A673 (cell line): Measurements from ENCODE around the gene ECHS1. TPM values are rescaled to one million over a fixed set of nuclear protein-coding genes. Genes with fewer than 3 reads are reported as not detected.
"Not testable (repeated sequence)": the region's sequence is repeated elsewhere in the genome, so short reads cannot be mapped to it uniquely, and the experiment has no call there.

Source experiments
- BruUV-seq: library from RNA; stranded (reverse); fragments of 400-500 nt; replicated peaks from 2 replicates; lab custom pipeline; 2021; lab: Mats Ljungman, UMichigan
- CTCF ChIA-PET: fragments of 300-600 bp; sonication (Branson Sonifier 250); formaldehyde crosslinking; loops from one replicate; lab custom pipeline; 2022; ENCODE audit warnings: antibody characterized with exemption; lab: Charles Lee
- POLR2A ChIA-PET: fragments of 300-600 bp; sonication (Branson Sonifier 250); formaldehyde crosslinking; loops from one replicate; lab custom pipeline; 2022; ENCODE audit warnings: antibody characterized with exemption; ENCODE audit not compliant: low non-redundant PET; lab: Charles Lee
- DNase-seq: peaks from one replicate; pipeline ENCODE4 v3.0.0-alpha.2; 2015; ENCODE audit warnings: low spot score
- H3K27ac ChIP-seq: fragments of 200-600 bp; sonication (generic); 2 replicates; pipeline ENCODE4 v1.5.1; 2016; ENCODE audit warnings: mixed run types, low read depth, mild to moderate bottlenecking, mixed read lengths, antibody characterized with exemption, low read length; ENCODE audit not compliant: poor library complexity, severe bottlenecking
- H3K27me3 ChIP-seq: fragments of 200-600 bp; sonication (generic); replicated peaks from 2 replicates; pipeline ENCODE4 v1.6.1; 2017; ENCODE audit warnings: mixed run types, low read depth, mild to moderate bottlenecking, mixed read lengths, antibody characterized with exemption, low read length; ENCODE audit not compliant: insufficient read depth, poor library complexity
- H3K36me3 ChIP-seq: fragments of 200-600 bp; sonication (generic); 2 replicates; pipeline ENCODE4 v1.6.1; 2016; ENCODE audit warnings: mixed run types, mild to moderate bottlenecking, mixed read lengths, antibody characterized with exemption, low read length; ENCODE audit not compliant: insufficient read depth, poor library complexity, severe bottlenecking
- H3K4me1 ChIP-seq: fragments of 200-600 bp; sonication (generic); 2 replicates; pipeline ENCODE4 v1.6.1; 2017; ENCODE audit warnings: mixed run types, mild to moderate bottlenecking, mixed read lengths, antibody characterized with exemption, low read length; ENCODE audit not compliant: insufficient read depth, poor library complexity, severe bottlenecking
- H3K4me3 ChIP-seq: fragments of 200-600 bp; sonication (generic); 2 replicates; pipeline ENCODE4 v1.5.1; 2016; ENCODE audit warnings: low read depth, mixed run types, mild to moderate bottlenecking, mixed read lengths, low read length; ENCODE audit not compliant: poor library complexity, severe bottlenecking
- H3K9me3 ChIP-seq: fragments of 200-600 bp; sonication (generic); 2 replicates; pipeline ENCODE4 v1.6.1; 2016; ENCODE audit warnings: mixed run types, low read depth, mild to moderate bottlenecking, mixed read lengths, antibody characterized with exemption, low read length; ENCODE audit not compliant: poor library complexity, severe bottlenecking
- CTCF ChIP-seq: fragments of 300-800, 200-600 bp; sonication (generic); conservative IDR thresholded peaks from 2 replicates; pipeline ENCODE4 v1.5.1; 2017; ENCODE audit warnings: low read depth, mild to moderate bottlenecking, antibody characterized with exemption, low read length, moderate library complexity, mixed read lengths
- EZH2 ChIP-seq: fragments of 200-600 bp; sonication (generic); IDR thresholded peaks from 2 replicates; pipeline ENCODE4 v1.6.1; 2017; ENCODE audit warnings: borderline replicate concordance, low read depth, mild to moderate bottlenecking, mixed read lengths, antibody characterized with exemption, low read length; ENCODE audit not compliant: poor library complexity, severe bottlenecking
- intact Hi-C: fragments of 100-400 bp; cut with micrococcal nuclease; formaldehyde crosslinking; loops from one replicate; pipeline ENCODE4 v1.10.0; 2022; ENCODE audit not compliant: unreplicated experiment
- total RNA-seq: library from RNA; stranded (reverse); gene quantifications from 2 replicates; pipeline ENCODE4 v1.2.3, GENCODE V29; 2021

The ECHS1 gene
- total RNA-seq, 1 experiment from 2014 or later = 96.3 TPM

DNA sequence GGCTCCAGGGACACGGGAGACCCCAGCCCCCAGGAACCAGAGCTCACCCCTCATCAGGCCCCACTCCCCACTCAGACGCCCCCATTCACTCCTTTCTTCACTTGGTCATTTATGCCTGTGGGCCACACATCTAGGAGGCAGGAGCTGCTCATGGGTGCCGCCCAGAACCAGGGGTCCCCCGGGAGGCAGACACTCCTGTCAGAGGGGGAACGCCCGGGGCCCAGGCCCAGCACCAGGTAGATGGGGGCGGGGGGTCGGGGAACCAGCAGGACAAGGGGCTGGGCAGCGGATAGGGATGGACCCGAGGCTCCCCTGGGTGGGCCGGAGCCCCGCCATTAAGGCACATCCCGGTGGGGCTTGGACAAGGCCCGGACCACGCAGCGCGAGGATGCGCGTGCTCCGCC is 48.3 kb downstream of the ECHS1 start:
- POLR2A ChIA-PET = no interaction called here

DNA sequence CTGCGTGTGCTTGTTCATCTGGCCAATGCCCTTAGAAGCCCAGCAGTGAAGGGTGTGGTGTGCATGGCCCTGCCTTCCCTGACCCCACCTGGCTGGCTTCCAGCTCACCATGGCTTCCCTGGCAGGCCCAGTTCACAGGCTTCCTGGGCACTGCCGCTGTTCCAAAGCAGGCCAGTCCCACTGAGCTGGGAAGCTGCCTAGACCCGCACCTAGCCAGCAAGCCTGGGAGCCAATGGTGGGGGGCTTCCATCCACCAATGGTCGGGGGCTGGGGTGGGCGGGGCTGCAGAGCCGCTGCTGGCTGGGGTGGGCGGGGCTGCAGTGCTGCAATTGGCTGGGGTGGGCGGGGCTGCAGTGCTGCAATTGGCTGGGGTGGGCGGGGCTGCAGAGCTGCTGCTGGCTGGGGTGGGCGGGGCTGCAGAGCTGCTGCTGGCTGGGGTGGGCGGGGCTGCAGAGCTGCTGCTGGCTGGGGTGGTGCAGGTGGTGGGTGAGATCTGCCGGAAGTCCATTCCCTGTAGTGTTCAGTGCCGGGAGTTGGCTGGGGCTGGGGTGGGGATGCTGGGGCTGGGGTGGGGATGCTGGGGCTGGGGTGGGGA is 48.9 kb downstream of the ECHS1 start:
- POLR2A ChIA-PET = no interaction called here
- intact Hi-C loops = no loop called here
- CTCF ChIA-PET = interaction anchor here (0.6 kb wide), 2 partner anchors 37 to 47 kb away, joined by 3 to 4 read pairs; no protein-coding TSS in a partner anchor
- BruUV-seq = no TSS peak
- Histone ChIP-seq H3K27me3 (peaks cover 15% of the 10 kb centered on the region), H3K4me1 (peaks cover 11% of the 10 kb centered on the region), H3K36me3 (no peaks in the 10 kb centered on the region), H3K4me3 (peak overlapping the region; percentile 26), H3K9me3 (no peaks in the 10 kb centered on the region), H3K27ac (no peak overlapping the region)
- DNase-seq = peak; percentile 67
- TF ChIP-seq EZH2 (no peak), CTCF (no peak)

More for the DNA sequence above, 48.3 kb downstream of the ECHS1 start:
- no peak for DNase-seq
- no peaks in the 10 kb centered on the region for H3K9me3 ChIP-seq
- intact Hi-C loops = loop anchor here (5.0 kb wide), 1 partner anchor 197 kb away; no protein-coding TSS in a partner anchor
- peaks cover 15% of the 10 kb centered on the region for H3K4me1 ChIP-seq
- peak overlapping the region; percentile 56 for H3K4me3 ChIP-seq
- no TSS peak for BruUV-seq
- no peak overlapping the region for H3K27ac ChIP-seq
- CTCF ChIA-PET = interaction anchor here (0.6 kb wide), 1 partner anchor 47 kb away, joined by 3 read pairs; no protein-coding TSS in a partner anchor
- peaks cover 15% of the 10 kb centered on the region for H3K27me3 ChIP-seq
- H3K36me3 ChIP-seq = no peaks in the 10 kb centered on the region
- TF ChIP-seq EZH2 (no peak), CTCF (no peak)

DNA sequence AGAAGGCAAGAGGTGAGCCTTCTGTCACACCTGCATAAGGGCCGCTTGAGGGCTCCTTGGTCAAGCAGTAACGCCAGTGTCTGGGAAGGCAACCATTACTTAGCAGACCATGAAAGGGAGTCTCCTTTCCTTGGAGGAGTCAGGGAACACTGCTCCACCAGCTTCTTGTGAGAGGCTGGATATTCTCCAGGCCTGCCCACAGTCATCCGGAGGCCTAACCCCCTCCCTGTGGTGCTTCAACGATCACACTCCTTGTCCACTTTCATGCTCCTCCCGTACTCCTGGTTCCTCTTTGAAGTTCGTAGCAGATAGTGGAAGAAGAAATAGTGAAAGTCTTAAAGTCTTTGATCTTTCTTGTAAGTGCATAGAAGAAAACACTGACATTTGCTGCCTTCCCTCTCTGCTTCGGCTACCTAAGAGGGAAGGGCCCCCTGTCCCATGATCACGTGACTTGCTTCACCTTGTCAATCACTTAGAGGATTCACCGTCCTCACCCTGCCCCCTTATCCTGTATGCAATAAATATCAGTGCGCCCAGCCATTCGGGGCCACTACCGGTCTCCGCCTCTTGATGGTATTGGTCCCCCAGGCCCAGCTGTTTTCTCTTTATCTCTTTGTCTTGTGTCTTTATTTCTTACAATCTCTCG is 51.0 kb downstream of the ECHS1 start:
- intact Hi-C loops, BruUV-seq: not testable (repeated sequence)
- peaks cover 15% of the 10 kb centered on the region for H3K27me3 ChIP-seq

GRCh38 chr10:133320852-133321422 is 52.2 kb downstream of the ECHS1 start:
- DNase-seq, H3K9me3 ChIP-seq, H3K4me1 ChIP-seq, H3K4me3 ChIP-seq, CTCF ChIA-PET, POLR2A ChIA-PET, H3K36me3 ChIP-seq, intact Hi-C loops, BruUV-seq, H3K27me3 ChIP-seq, H3K27ac ChIP-seq: not testable (repeated sequence)

More for the DNA sequence above, 51.0 kb downstream of the ECHS1 start:
- H3K27ac ChIP-seq, H3K4me3 ChIP-seq, DNase-seq, H3K4me1 ChIP-seq, CTCF ChIA-PET, H3K36me3 ChIP-seq, H3K9me3 ChIP-seq, POLR2A ChIA-PET: not testable (repeated sequence)
